ENCODE measurements around the gene SYNE3. TPM values are rescaled to one million over a fixed set of nuclear protein-coding genes. Genes with fewer than 3 reads are reported as not detected.

The SYNE3 gene
- total and polyA plus RNA-seq, 9 of the 15 experiments (the other 6 are each of a cell fraction or from before 2014, with no cell fraction given) = 0.04 to 3.1 (median 0.55) TPM

- no TSS peak for BruUV-seq (replicated peaks)
Measured at GRCh38 chr14:95500772-95501401, 15.6 kb downstream of the SYNE3 start.

More at GRCh38 chr14:95500772-95501401, 15.6 kb downstream of the SYNE3 start:
- intact Hi-C loops (cut with micrococcal nuclease) = no loop called here
- Histone ChIP-seq H3K4me3 (no peak overlapping the region), H3K9me1 (ENCODE audit: control insufficient read depth, insufficient read depth, low read length) (no peaks in the 10 kb centered on the region), H2AFZ (ENCODE audit: low read depth, low read length) (no peak overlapping the region), H3K36me3 (ENCODE audit: control insufficient read depth, insufficient read depth, low read length) (no peaks in the 10 kb centered on the region), H3K4me2 (ENCODE audit: insufficient read depth, low read length) (no peak overlapping the region), H3K9ac (ENCODE audit: insufficient read depth in 1 of 2, low read depth in 2 of 2, low read length in 2 of 2) (no peak overlapping the region), H3K79me2 (ENCODE audit: control insufficient read depth, insufficient read depth, low read length) (no peaks in the 10 kb centered on the region), H3K27me3 (ENCODE audit: control insufficient read depth in 2 of 2, insufficient read depth in 2 of 2, low read length in 2 of 2) (no peaks in the 10 kb centered on the region; a peak in 1 of 5 replicates), H3K4me1 (replicated peaks in 1 of 2; ENCODE audit: control insufficient read depth in 2 of 2, insufficient read depth in 2 of 2, low read length in 2 of 2) (peaks cover 3 to 4% of the 10 kb centered on the region in 2 experiments; a peak in 3 of 5 replicates), H3K9me3 (replicated peaks; ENCODE audit: control insufficient read depth, insufficient read depth, low read depth, low read length) (no peaks in the 10 kb centered on the region), H3K27ac (ENCODE audit: extremely low read depth, low read depth, low read length) (no peak overlapping the region), H4K20me1 (replicated peaks; ENCODE audit: control insufficient read depth, insufficient read depth, low read length) (no peaks in the 10 kb centered on the region; the same call in 1 of the 2 replicates)
- no peak for ATAC-seq
- 40% methylated on average over 12 of the region's 14 CpGs for WGBS (ENCODE audit: insufficient coverage, low coverage, missing lambda C conversion rate)
- CTCF ChIA-PET (ENCODE audit: low intra/inter-chr PET ratio) = no interaction called here
- no peak for DNase-seq (ENCODE audit: extremely low read depth in 1 of 4, low spot score in 3 of 4)
- POLR2A ChIA-PET = interaction anchor here (0.7 to 0.8 kb wide), 2 partner anchors 12 to 24 kb away, joined by 3 read pairs; no protein-coding TSS in a partner anchor
- in situ Hi-C loops (cut with MboI) = no loop called here
- TF ChIP-seq ATF3 (IDR thresholded peaks at IDR 0.05) (peak; percentile 38; the same call in 1 of the 2 replicates), ATF3 (CRISPR knock-in tag; conservative IDR thresholded peaks at IDR 0.05) (no peak), SNAPC5 (CRISPR knock-in tag; IDR thresholded peaks at IDR 0.05) (no peak), FOSL1 (tag; conservative IDR thresholded peaks at IDR 0.05) (peak; percentile 41; the same call in 1 of the 2 replicates)
- FAIRE-seq = no peak
